Right lung (tissue), 5 donors: ENCODE data around the gene ELMO1. TPM values are rescaled to one million over a fixed set of nuclear protein-coding genes. Genes with fewer than 3 reads are reported as not detected.
A peak's percentile ranks its signal among the peaks of the same experiment; 100 is the strongest.
"Not testable (repeated sequence)": the region's sequence is repeated elsewhere in the genome, so short reads cannot be mapped to it uniquely, and the experiment has no call there.

ENCODE experiments used
- DNase-seq, 2 donors: peaks; one replicate each; pipeline ENCODE4 v3.0.0-alpha.2; 2013
- polyA plus RNA-seq, 5 donors: library from polyadenylated mRNA; unstranded; fragments of 120-200 nt; gene quantifications; one replicate each; pipeline versions ENCODE4 v1.2.1 to v1.2.3, GENCODE V29; 2013; ENCODE audit warnings: inconsistent platforms in 1 of 5, low replicate concordance in 1 of 5; ENCODE audit not compliant: insufficient read length in 5 of 5, insufficient read depth in 1 of 5

The ELMO1 gene
- polyA plus RNA-seq, 5 donors, result 36.7 to 56.0 (median 46.0) TPM

GRCh38 chr7:36984710-36985312 lies 463.9 kb downstream of the ELMO1 start:
- DNase-seq, result no peak

- no peak for DNase-seq
Observed at GRCh38 chr7:36984041-36984521, 464.6 kb downstream of the ELMO1 start.

GRCh38 chr7:36982766-36983165 lies 465.9 kb downstream of the ELMO1 start:
- DNase-seq, result no peak

- no peak for DNase-seq
Observed at GRCh38 chr7:36979810-36980248, 468.8 kb downstream of the ELMO1 start.

GRCh38 chr7:36978461-36978860 lies 470.2 kb downstream of the ELMO1 start:
- DNase-seq, result no peak

GRCh38 chr7:36977878-36978277 lies 470.8 kb downstream of the ELMO1 start:
- DNase-seq, result no peak

GRCh38 chr7:36973534-36973933 lies 475.1 kb downstream of the ELMO1 start:
- not testable (repeated sequence) for DNase-seq

GRCh38 chr7:36972140-36972518 lies 476.5 kb downstream of the ELMO1 start:
- DNase-seq, result no peak

GRCh38 chr7:36971515-36972139 lies 477.0 kb downstream of the ELMO1 start:
- no peak for DNase-seq

- no peak for DNase-seq
Observed at GRCh38 chr7:36970551-36971514, 477.8 kb downstream of the ELMO1 start.

- DNase-seq, result no peak
Observed at GRCh38 chr7:36969376-36969775, 479.3 kb downstream of the ELMO1 start.

GRCh38 chr7:36967387-36967786 lies 481.3 kb downstream of the ELMO1 start:
- DNase-seq, result peak; percentile 53 to 54

GRCh38 chr7:36966636-36967035 lies 482.0 kb downstream of the ELMO1 start:
- DNase-seq, result no peak

GRCh38 chr7:36966039-36966438 lies 482.6 kb downstream of the ELMO1 start:
- no peak for DNase-seq

GRCh38 chr7:36965625-36966024 lies 483.0 kb downstream of the ELMO1 start:
- DNase-seq, result no peak

- DNase-seq, result no peak
Observed at GRCh38 chr7:36964297-36964696, 484.4 kb downstream of the ELMO1 start.

GRCh38 chr7:36962367-36962766 lies 486.3 kb downstream of the ELMO1 start:
- no peak for DNase-seq

- DNase-seq, result no peak
Observed at GRCh38 chr7:36961693-36962092, 487.0 kb downstream of the ELMO1 start.

- no peak for DNase-seq
Observed at GRCh38 chr7:36961097-36961496, 487.6 kb downstream of the ELMO1 start.

- no peak for DNase-seq
Observed at GRCh38 chr7:36960105-36960504, 488.6 kb downstream of the ELMO1 start.

GRCh38 chr7:36958111-36958733 lies 490.4 kb downstream of the ELMO1 start:
- DNase-seq, result no peak

GRCh38 chr7:36957620-36958019 lies 491.0 kb downstream of the ELMO1 start:
- no peak for DNase-seq
